NCI-H2081 (cell line): ENCODE data around the gene ZFYVE28.
A peak's percentile ranks its signal among the peaks of the same experiment; 100 is the strongest.
"Not testable (repeated sequence)": the region's sequence is repeated elsewhere in the genome, so short reads cannot be mapped to it uniquely, and the experiment has no call there.

Experiments
- DNase-seq, 2 experiments: peaks; one replicate each; lab custom pipeline; 2025; lab: John Stamatoyannopoulos, UW

ZFYVE28 gene

DNA sequence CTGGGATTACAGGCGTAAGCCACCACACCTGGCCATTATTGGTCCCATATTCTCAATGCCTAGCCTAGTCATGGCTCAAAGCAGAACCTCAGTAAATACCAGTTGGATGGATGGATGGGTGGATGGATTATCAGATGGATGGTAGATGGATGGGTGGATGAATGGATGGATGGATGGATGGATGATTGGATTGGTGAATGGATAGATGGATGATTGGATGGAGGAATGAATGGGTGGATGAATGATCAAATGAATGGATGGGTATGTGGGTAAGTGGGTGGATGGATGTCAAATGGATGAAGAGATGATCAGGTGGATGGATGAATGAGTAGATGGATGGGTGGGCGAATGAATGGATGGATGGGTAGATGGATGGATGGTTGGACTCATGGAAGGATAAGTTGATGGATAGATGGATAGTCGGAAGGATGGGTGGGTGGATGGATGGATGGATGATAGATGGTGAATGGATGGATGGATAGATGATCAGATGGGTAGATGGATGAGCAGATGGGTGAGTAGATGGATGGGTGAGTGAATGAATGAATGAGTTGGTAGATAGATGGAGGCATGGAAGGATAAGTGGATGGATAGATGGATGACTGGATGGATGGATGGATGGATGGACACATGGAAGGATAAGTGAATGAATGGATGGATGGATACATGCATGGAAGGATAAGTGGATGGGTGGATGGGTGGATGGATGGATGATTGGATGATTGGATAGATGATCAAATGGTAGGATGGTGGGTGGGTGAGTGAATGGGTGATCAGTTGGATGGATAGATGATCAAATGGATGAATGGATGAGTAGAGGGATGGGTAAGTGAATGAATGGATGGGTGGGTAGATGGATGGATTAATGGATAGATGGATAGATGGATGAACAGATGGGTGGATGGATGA, 28.5 kb upstream of the ZFYVE28 start:
- no peak for DNase-seq

DNA sequence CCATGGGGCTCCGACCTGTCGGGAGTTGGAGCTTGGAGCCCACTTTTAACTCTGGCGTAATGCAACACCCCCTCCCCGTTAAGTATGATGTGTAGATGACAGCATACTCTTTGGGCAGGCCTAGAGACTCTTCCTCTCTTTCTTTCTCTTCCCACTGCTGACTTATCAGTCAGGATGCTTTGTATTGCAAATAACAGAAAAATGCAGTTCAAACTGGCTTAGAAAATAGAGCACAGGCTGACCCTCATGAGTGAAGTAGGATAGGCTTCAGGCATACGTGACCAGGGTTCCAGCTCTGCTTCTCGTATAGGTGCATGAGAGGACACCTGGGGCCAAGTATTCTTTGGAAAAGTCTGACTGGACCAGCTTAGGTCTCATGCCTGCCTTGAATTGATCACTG, 27.1 kb upstream of the ZFYVE28 start:
- DNase-seq, result no peak

DNA sequence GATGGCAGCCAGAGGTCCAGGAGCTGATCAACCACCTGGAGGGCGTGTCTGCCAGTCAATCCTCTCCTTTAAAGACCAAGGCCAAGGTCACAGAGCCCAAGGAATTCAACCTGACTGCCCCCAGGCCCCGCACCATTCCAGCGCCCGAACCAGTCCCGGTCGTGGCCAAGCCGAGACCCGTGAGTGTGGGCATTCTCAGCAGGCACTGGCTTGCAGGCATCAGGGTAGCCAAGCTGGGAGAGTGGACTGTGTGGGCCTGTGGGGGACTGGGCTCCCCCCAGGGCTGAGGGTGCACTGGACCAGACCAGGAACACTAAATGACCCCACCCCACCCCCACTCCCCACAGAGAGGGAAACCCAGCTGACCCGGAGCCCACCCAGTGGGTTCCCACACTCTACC, 26.7 kb upstream of the ZFYVE28 start:
- no peak for DNase-seq

DNA sequence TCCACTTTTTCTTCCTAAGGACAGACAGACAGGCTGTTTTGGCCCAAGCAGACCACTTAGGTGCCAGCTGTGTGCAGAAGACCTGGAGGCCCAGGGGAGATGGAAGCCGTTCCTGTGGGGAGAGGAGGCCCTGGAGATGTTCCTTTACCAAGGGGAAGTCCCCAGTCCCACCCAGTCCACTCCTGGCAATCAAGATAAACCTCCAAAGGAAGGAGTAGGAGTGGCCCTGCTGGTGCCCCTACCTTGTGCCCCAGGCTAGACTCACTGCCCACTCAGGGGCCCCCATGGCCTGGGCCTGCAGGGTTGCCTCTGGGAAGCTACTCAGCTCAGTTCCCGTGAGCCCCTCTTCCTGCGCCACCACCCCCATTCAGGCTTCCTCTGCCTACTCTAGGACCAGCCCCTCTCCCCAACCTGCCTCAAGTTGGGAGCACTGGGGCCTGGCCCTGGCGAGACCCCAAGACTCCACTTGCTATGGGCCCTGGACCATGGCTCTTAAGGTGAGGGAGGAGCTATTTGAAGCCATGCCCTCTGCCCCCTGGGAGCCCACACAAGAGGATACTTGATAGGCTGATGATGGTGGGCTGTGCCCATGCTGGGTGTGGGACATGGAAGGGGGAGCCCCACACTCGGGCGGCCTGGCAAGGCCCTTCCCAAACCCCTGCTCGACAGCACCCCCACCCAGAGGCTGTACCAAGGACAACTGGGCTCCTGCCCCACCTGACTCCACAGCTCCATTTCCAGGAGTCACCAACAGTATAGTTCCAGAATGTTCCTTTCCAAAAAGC, 25.7 kb upstream of the ZFYVE28 start:
- no peak for DNase-seq

DNA sequence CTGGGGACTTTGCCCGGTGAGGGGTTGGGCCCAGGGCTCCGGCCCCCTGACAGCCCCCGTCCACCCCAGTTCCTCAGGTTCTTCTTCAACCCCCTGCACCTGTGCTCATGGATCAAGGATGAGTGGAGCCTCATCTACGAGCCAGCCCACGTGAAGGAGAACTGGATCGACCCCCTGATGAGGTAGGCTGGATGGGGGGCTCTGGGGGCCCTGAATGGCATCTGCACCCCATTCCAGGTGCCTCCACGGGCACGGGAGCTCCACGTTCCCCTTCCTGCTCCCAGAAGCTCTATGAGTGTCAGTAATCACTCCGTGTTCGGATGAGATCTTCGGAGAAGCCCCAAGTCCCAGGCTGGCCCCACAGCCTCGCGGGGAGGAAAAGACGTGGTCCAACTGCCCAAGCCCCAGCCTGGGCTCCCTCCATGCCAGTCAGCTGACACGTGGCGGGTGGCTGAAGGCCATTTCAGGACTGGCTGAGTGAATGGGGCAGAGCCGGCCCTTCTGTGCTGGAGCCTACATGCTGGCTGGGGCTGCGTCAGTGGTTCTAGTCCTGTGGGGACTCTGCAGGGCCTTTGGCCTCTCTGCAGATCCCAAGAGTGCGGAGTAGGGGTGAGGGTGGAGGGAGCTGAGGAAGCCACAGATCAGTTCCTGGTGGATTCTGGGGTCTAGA, 24.8 kb upstream of the ZFYVE28 start:
- DNase-seq, result no peak

DNA sequence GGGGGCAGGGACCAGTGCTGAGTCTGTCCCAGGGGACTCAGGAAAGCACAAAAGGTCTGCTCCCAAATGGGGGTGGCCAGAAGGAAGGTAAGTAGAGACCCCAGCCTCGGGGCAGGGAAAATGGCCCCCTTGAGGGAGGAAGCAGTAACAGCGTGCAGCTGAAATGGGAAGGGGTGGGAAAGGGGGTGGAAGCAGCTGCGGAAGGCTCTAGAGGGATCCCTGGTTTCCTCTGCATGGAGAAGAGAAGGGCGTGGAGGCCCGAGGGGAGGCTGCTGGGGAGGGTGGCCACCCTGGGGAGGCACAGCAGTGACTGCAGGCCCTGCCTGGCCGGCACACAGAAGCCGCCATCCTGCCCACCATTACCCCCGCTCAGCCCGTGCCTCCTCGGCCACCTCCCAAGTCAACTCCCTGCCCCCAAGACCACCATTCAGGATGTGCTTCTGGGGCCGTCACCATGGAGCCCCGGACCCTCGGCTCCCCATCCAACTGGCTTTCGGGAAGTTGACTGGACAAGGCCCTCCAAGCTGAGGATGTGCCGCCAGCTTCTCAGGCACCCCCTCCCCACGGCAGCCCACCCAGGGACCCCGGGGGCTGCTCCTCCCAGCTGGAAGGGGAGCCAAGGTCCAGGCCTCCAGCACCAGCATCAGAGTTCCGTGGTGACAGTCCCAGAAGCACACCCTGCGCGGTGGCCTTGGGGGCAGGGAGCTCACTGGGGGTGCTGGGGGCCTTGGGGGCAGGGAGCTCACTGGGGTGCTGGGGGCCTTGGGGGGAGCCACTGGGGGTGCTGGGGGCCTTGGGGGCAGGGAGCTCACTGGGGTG, 23.9 kb upstream of the ZFYVE28 start:
- no peak for DNase-seq

DNA sequence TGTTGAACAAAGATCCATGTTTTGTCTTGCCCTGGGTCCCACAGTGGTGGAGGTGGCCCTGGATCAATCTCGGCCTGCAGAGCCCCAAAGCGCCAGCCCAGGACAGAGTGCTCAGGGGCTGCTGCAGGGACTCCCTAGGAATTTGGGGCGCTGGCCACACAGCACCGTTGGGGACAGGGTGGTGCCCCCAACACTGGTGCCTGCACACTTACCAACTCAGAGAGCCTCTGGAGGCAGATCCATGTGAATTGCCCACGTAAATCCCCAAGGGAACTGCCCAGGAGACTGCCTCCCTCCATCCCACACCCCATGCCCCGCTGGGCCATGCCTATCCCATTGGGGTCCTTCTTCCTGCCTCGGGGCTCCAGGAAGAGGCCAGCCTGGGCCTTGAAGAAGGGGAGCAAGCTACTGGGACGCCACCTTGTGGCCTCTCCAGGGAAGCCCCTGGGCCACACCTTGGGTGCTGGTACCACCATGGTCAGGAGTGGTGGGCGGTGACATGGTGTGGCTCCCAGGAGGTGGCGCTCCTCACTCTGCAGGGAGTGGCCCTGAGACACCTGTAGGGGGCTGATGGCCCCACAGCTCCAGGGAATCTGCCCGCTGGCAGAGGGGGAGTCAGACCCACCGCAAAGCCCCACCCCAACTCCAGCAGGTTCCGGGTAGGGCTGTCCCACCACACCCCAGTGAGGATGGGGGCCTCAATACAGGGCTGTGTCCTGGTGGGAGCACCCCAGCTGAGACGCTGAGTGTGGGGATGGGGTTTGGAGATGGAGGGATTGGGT, 23.1 kb upstream of the ZFYVE28 start:
- peak; percentile 75 to 85 for DNase-seq

DNA sequence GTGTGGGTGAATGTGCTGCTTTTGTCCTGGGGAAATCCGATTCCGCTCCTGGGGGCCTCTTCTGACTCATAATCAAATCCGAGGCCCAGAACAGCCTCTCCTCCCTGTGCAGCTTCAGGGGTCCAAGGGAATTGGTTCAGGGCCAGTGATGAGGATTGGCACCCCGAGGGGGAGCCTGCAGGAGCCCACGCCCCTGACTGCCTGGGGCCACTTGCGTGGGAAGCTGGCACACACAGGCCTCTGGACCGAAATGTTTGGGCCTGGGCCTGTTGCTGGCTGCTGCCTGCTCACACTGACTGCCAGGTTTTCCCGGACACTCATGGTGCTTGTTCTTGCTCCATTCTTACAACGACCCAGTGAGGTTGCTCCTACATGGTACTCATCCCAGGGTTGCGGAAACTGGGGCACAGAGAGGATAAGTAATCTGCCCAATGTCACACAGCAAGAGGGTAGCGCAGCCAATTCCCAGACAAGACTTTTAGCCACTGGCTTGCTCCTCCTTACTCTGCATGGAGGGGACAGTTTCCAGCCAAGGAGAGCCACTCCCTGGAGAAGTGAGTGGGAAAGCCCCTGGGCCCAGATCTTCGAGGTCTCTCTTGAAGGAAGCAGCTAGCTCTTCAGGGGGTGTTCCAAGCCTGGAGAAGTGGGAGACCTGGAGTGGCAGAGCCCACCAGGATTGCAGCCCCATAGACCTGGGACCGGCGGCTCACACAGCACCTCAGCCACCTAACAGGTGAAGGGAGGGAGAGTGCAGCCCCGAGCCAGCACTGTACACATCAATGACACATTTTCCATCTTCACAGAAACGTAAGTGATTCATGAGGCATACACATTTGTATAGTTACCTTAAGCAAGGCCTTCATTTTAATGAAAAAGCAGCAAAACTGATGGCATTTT, 20.6 kb upstream of the ZFYVE28 start:
- no peak for DNase-seq

DNA sequence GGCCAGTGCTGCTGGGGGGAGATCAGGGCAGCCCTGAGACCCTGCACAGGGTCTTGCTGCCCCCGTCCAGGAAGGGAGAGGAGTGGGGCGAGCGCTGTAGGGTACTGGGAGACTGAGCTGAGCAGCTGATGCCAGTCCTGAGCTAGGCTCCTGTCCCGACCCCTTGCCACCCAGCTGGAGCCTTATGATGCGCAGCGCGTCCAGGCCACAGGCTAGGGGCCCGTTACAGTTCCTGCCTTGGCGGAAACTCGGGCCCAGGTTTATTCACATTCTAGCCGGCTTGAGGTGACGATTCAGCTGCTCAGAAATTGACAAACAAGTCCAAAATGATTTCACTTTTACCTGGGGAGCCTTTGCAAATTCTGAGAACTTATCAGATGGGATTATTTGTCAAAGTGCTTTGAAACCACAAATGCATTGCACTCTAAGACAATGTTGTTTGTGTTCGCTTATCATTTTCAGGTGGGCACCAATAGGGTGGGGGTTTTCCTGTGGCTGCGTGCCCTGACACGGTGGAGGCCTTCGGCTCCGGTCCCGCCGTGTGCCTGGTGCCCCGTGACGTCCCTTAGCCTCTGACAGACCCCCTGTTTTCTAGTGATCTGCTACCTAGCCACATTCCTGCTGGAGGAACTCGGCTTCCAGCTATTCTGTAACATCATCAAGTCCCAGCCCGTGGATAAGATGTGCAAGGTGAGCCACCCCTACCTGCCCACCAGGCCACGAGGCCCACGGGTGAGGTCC, 19.2 kb upstream of the ZFYVE28 start:
- no peak for DNase-seq

DNA sequence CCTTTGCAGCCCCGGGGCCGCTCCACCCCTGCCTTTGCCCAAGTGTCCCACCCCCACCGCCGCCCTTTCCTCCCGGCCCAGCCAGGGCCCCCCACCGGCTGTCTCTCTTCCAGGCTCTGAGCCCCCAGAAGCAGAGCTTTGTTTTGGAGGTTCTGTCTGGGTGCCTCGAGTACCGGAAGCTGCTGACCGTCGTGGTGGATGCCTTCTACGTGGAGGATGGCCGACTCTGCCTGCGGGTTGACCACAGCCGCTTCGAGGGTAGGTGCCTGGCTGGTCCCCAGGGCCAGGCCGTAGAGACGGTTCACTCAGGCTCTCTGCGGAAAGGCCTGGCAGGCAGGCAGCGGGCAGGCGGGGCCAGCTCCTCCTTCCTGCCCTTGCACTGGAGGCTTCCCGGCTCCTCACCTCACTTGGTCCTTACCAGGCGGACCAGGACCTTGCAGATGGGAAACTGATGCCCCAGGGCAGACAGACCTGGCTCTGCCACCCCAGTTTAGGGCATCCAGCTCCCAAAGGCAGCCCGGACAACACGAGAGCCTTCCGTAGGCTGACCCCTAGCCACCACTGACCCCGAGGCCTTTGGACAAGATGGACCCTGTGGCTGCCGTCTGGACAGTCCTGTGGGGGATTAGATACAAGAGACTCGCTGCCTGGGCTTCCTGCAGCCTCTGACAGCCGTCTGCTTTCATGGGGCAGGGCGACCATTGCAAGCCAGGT, 18.5 kb upstream of the ZFYVE28 start:
- DNase-seq, result no peak

DNA sequence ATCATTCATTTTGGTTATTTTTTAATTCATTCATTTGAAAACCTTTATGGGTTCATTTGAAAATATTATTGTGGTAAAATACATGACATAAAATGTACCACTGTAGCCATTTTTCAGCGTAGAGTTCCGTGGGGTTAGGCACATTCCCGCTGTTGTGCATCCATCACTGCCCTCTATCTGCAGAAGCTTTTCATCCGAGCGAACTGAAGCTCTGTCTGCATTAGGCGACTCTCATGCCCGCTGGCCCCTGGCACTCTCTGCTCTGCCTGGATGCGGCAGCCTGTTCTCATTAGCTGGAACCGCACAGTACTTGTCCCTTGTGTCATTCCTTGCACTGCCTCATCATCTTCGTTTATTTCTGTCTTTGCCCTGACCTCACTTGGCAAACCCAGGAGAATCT, 17.9 kb upstream of the ZFYVE28 start:
- DNase-seq, result no peak

DNA sequence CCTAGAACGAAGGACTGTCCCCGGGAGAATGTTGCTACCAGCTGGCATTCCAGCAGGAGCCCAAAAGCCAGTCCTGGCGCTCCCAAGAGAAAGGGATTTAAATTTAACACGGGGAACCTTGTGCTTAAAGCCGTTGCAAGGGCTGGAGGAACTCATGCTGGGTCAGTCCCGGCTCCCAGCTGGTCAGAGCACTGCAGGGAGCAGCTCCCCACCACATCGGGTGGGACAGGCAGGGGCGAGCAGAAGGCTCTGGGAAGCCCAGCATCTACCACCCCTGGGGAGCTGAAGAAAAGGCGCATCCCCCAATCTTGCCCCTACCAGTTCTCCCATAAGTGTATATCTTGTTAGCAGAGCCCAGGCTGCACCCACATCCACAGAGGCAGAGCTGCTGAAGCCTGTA, 16.0 kb upstream of the ZFYVE28 start:
- no peak for DNase-seq

DNA sequence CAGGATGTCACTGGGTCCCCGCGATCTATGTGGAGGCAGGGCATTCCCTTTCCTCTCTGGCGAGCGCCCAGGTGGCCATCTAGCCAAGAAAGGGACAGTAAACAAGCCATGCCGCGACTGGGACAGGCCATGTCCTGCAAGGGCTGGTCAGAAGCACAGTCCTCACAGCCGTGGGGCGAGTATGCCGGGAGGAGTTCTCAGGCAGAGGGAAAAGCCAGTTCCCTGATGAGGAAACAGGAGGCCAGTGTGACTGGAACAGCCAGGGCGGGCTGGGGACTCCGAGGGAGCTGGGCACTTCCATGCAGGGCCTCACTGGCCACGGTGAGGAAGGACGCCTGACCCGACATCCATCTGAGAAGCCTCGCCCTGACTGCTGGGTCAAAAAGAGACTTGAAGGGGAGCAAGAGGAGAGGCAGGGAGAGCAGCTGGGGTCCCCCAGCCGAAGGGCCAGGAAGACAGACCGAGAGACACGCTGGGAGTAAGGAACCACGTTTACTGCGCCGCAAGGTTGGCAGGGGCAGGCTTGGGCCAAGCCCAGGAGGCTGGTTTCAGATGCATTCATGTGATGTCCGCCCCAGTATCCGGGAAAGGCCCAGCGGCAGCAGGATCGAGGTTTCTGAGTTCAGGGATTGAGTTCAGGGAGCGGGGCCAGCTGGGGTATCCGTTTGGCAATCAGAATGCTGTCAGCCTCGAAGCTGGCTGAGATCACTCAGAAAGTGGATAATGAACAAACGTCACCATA, 15.3 kb upstream of the ZFYVE28 start:
- DNase-seq, result no peak

DNA sequence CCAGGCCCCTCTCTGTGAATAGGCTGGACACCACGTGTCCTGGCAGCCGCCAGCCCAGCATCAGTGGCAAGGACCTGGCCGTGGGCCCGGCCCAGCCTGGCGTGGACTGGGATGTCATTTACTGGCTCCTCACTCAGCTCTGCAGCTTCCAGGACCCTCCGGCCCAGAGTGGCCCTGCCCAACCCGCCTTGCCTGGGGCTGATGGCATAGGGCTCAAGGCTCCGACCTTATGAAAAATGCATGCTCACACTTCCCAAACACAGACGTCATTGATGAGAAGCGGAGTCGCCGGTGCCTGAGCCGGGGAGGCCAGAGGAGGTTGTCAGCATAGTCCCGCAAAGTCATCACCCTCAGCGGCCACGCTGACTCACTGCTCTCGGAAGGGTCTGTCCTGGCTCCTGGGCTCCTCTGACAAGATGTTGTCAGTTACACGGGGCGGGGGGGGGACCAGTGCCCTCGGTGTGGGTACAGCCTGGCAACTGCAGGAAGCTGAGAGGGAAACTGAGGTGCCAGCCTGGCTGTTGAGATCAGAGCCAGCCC, 14.6 kb upstream of the ZFYVE28 start:
- no peak for DNase-seq

DNA sequence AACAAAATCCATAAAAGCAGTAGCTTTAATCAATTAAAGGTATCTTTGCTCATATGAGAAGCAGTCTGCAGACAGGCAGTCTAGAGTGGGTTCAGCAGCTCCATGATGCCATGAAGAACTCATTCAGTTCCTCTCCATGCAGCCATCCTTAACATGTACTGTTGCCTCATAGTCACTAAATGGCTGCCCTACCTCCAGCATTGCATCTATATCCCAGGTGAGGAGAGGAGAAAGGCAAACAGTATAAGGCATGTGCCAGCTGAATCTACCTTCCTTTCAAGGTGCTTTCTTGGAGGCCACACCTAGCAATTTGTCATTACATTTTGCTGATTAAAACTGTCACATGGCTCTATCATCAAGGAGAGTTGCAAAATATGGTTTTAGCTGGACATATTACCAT, 13.6 kb upstream of the ZFYVE28 start:
- DNase-seq, result no peak

DNA sequence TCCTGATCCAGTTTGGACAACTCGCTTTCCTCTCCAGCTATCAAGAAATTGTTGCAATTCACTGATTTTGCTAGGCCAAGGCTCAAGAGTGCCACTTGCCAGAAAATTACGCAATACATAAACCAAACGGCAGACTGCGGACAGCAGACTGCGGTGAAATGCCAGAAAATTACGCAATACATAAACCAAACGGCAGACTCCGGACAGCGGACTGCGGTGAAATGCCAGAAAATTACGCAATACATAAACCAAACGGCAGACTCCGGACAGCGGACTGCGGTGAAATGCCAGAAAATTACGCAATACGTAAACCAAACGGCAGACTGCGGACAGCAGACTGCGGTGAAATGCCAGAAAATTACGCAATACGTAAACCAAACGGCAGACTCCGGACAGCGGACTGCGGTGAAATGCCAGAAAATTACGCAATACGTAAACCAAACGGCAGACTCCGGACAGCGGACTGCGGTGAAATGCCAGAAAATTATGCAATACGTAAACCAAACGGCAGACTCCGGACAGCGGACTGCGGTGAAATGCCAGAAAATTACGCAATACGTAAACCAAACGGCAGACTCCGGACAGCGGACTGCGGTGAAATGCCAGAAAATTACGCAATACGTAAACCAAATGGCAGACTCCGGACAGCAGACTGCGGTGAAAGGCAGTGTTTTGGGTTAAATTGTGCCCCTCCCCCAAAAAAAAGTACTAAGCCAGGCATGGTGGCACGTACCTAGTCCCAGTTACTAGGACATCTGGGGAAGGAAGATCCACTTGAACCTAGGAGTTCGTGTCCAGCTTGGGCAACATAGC, 11.7 kb upstream of the ZFYVE28 start:
- not testable (repeated sequence) for DNase-seq
